Measurements from ENCODE around the gene ANKRA2. TPM values are rescaled to one million over a fixed set of nuclear protein-coding genes. Genes with fewer than 3 reads are reported as not detected.
A peak's percentile ranks its signal among the peaks of the same experiment; 100 is the strongest.
"Not testable (repeated sequence)": the region's sequence is repeated elsewhere in the genome, so short reads cannot be mapped to it uniquely, and the experiment has no call there.

Gene ANKRA2
- total and polyA plus RNA-seq, 10 of the 15 experiments (the other 5 are each of a cell fraction or from before 2014, with no cell fraction given), result 12.3 to 47.1 (median 21.9) TPM

GRCh38 chr5:73508521-73508920 lies 56.9 kb downstream of the ANKRA2 start:
- H3K9me3 ChIP-seq (replicated peaks; ENCODE audit: control insufficient read depth, insufficient read depth, low read length); BruUV-seq (replicated peaks); H3K4me3 ChIP-seq; RAD21 ChIA-PET (ENCODE audit: unreplicated experiment); H4K20me1 ChIP-seq (ENCODE audit: control insufficient read depth, insufficient read depth); H2AFZ ChIP-seq (ENCODE audit: control insufficient read depth, low read depth, low read length); FAIRE-seq; H3K79me2 ChIP-seq (ENCODE audit: control insufficient read depth, insufficient read depth, low read length); H3K9ac ChIP-seq (ENCODE audit: control insufficient read depth, insufficient read depth, low read length); intact Hi-C loops (cut with micrococcal nuclease; ENCODE audit: unreplicated experiment); H3K27me3 ChIP-seq (replicated peaks in 1 of 2; ENCODE audit: control insufficient read depth in 2 of 2, insufficient read depth in 2 of 2, low read length in 1 of 2); in situ Hi-C loops (cut with MboI); H3K4me2 ChIP-seq (ENCODE audit: control insufficient read depth, insufficient read depth); POLR2A ChIA-PET; H3K27ac ChIP-seq (ENCODE audit: control insufficient read depth, insufficient read depth); DNase-seq (ENCODE audit: low read depth, low spot score); H3K4me1 ChIP-seq (ENCODE audit: control insufficient read depth, insufficient read depth, low read length): not testable (repeated sequence)
- ATAC-seq, result peak; percentile 51; the same call in 2 of the 3 replicates
- 98% methylated on average over 26 of the region's 26 CpGs for WGBS (ENCODE audit: insufficient coverage, insufficient replicate concordance, low lambda C conversion rate, missing lambda C conversion rate)
- ChIA-PET SMC1A (ENCODE audit: uncharacterized antibody, unreplicated experiment) (interaction anchor here (2.3 kb wide), 1 partner anchor 10 kb away, joined by 10 read pairs; the partner anchor contains the start of gene BTF3), CTCF (interaction anchor here (0.9 to 1.5 kb wide), 5 partner anchors 10 to 81 kb away, joined by 3 to 5 read pairs (median 3); no protein-coding TSS in a partner anchor)
- H3K36me3 ChIP-seq (ENCODE audit: control insufficient read depth in 2 of 2, insufficient read depth in 2 of 2, low read length in 1 of 2), result peaks cover 4 to 13% of the 10 kb centered on the region in 2 experiments

- ChIA-PET SMC1A (ENCODE audit: uncharacterized antibody, unreplicated experiment) (no interaction called here), CTCF (interaction anchor here (0.6 to 1.5 kb wide), 4 partner anchors 13 to 60 kb away, joined by 3 to 5 read pairs (median 3); no protein-coding TSS in a partner anchor), RAD21 (ENCODE audit: unreplicated experiment) (no interaction called here), POLR2A (interaction anchor here (1.3 kb wide), 1 partner anchor 14 kb away, joined by 3 read pairs; no protein-coding TSS in a partner anchor)
- ATAC-seq, result no peak
- peaks cover 4 to 20% of the 10 kb centered on the region in 2 experiments for H3K36me3 ChIP-seq (ENCODE audit: control insufficient read depth in 2 of 2, insufficient read depth in 2 of 2, low read length in 1 of 2)
- H3K4me3 ChIP-seq, result no peak overlapping the region
- in situ Hi-C loops (cut with MboI) (no loop called here), intact Hi-C loops (cut with micrococcal nuclease; ENCODE audit: unreplicated experiment) (no loop called here)
- no peaks in the 10 kb centered on the region for H3K4me1 ChIP-seq (ENCODE audit: control insufficient read depth, insufficient read depth, low read length)
- no peak for FAIRE-seq
- no peak overlapping the region for H3K27ac ChIP-seq (ENCODE audit: control insufficient read depth, insufficient read depth)
- H2AFZ ChIP-seq (ENCODE audit: control insufficient read depth, low read depth, low read length), result no peak overlapping the region
- H4K20me1 ChIP-seq (ENCODE audit: control insufficient read depth, insufficient read depth), result no peaks in the 10 kb centered on the region
- no TSS peak for BruUV-seq (replicated peaks)
- H3K27me3 ChIP-seq (replicated peaks in 1 of 2; ENCODE audit: control insufficient read depth in 2 of 2, insufficient read depth in 2 of 2, low read length in 1 of 2), result no peaks in the 10 kb centered on the region
- TF ChIP-seq ZNF384 (IDR thresholded peaks at IDR 0.05; ENCODE audit: borderline replicate concordance, low read depth, low read length), result no peak
- no peak for TF ChIP-seq SMARCA5 (IDR thresholded peaks at IDR 0.05)
- no peak for TF ChIP-seq BCL11A (IDR thresholded peaks at IDR 0.05; ENCODE audit: low read depth, low read length)
- no peak for TF ChIP-seq ETV6 (conservative IDR thresholded peaks at IDR 0.05 in 1 of 2, IDR thresholded peaks at IDR 0.05 in 1 of 2; ENCODE audit: borderline replicate concordance in 1 of 2, low read depth in 1 of 2)
- DNase-seq (ENCODE audit: low read depth, low spot score), result no peak
- 48% methylated on average over 2 of the region's 2 CpGs for whole genome bisulfite sequencing (ENCODE audit: insufficient coverage, insufficient replicate concordance, low lambda C conversion rate, missing lambda C conversion rate)
- H3K9ac ChIP-seq (ENCODE audit: control insufficient read depth, insufficient read depth, low read length), result no peak overlapping the region
- no peak overlapping the region for H3K4me2 ChIP-seq (ENCODE audit: control insufficient read depth, insufficient read depth)
- H3K9me3 ChIP-seq (replicated peaks; ENCODE audit: control insufficient read depth, insufficient read depth, low read length), result no peaks in the 10 kb centered on the region
- H3K79me2 ChIP-seq (ENCODE audit: control insufficient read depth, insufficient read depth, low read length), result peaks cover 9% of the 10 kb centered on the region
Observed at GRCh38 chr5:73507062-73507461, 58.4 kb downstream of the ANKRA2 start.
